CD4-positive, CD25-positive, alpha-beta regulatory T cell (primary cell): Measurements from ENCODE around the gene NUDT1. TPM values are rescaled to one million over a fixed set of nuclear protein-coding genes. Genes with fewer than 3 reads are reported as not detected.
A peak's percentile ranks its signal among the peaks of the same experiment; 100 is the strongest.

ENCODE experiments used
- ATAC-seq, 2 donors: fragments of 150-1000 bp; cut with Tn5 transposase; one replicate each; pipeline ENCODE4 v1.10.0; 2021; ENCODE audit warnings: low read depth in 2 of 2, moderate number of reproducible peaks in 2 of 2, moderate library complexity in 1 of 2
- DNase-seq, 3 donors: peaks; one replicate each; pipeline versions ENCODE4 v3.0.0 to v3.0.0-alpha.2; 2012 to 2022; ENCODE audit warnings: mixed read lengths in 1 of 3
- H3K27ac ChIP-seq: one replicate; pipeline ENCODE4 v1.7.0; 2013; ENCODE audit warnings: mild to moderate bottlenecking, low read length; ENCODE audit not compliant: insufficient read depth, poor library complexity, severe bottlenecking
- H3K27me3 ChIP-seq: one replicate; pipeline ENCODE4 v1.7.0; 2013; ENCODE audit warnings: low read length; ENCODE audit not compliant: control insufficient read depth, insufficient read depth
- H3K36me3 ChIP-seq: one replicate; pipeline ENCODE4 v1.7.0; 2013; ENCODE audit warnings: mild to moderate bottlenecking, low read length, moderate library complexity; ENCODE audit not compliant: control insufficient read depth, insufficient read depth
- H3K4me1 ChIP-seq: 2 replicates; pipeline ENCODE4 v1.7.0; 2013; ENCODE audit warnings: mild to moderate bottlenecking, low read length; ENCODE audit not compliant: insufficient read depth, control insufficient read depth, poor library complexity, severe bottlenecking
- H3K4me3 ChIP-seq: one replicate; pipeline ENCODE4 v1.7.0; 2013; ENCODE audit warnings: low read depth, mild to moderate bottlenecking, low read length, moderate library complexity
- H3K9me3 ChIP-seq, 2 experiments: 1 replicate in 1 of 2; 2 replicates in 1 of 2; pipeline ENCODE4 v1.7.0; 2013; ENCODE audit warnings: low read length in 2 of 2, mild to moderate bottlenecking in 1 of 2, moderate library complexity in 1 of 2; ENCODE audit not compliant: control insufficient read depth in 2 of 2
- H3K27ac Mint-ChIP-seq, 3 donors: one replicate each; pipeline ENCODE4 v1.8.0; 2020 to 2022; ENCODE audit warnings: mild to moderate bottlenecking in 3 of 3, mixed read lengths in 3 of 3, moderate library complexity in 2 of 3
- H3K27me3 Mint-ChIP-seq: one replicate; pipeline ENCODE4 v1.8.0; 2022; ENCODE audit warnings: mild to moderate bottlenecking, mixed read lengths
- H3K36me3 Mint-ChIP-seq: one replicate; pipeline ENCODE4 v1.8.0; 2020; ENCODE audit warnings: mixed read lengths
- H3K4me1 Mint-ChIP-seq, 4 donors: one replicate each; pipeline ENCODE4 v1.8.0; 2020 to 2022; ENCODE audit warnings: mixed read lengths in 4 of 4, mild to moderate bottlenecking in 1 of 4
- H3K4me3 Mint-ChIP-seq, 4 donors: one replicate each; pipeline ENCODE4 v1.8.0; 2020 to 2022; ENCODE audit warnings: mild to moderate bottlenecking in 4 of 4, mixed read lengths in 4 of 4, moderate library complexity in 3 of 4
- H3K9me3 Mint-ChIP-seq, 7 donors: one replicate each; pipeline ENCODE4 v1.8.0; 2020 to 2022; ENCODE audit warnings: mixed read lengths in 7 of 7, mild to moderate bottlenecking in 3 of 7, moderate library complexity in 2 of 7
- polyA plus RNA-seq, 4 donors: library from polyadenylated mRNA; unstranded; fragments of 300-500 nt; fragmentation: Illumina TruSeq; gene quantifications; one replicate each; pipeline ENCODE4 v1.2.3, GENCODE V29; 2021
- total RNA-seq: library from RNA; stranded (reverse); gene quantifications from one replicate; pipeline ENCODE4 v1.2.3, GENCODE V29; 2022

The NUDT1 gene
- total and polyA plus RNA-seq, 5 donors from 2014 or later = 17.5 to 73.7 (median 69.8) TPM

- H3K36me3 ChIP-seq = peaks cover 4% of the 10 kb centered on the region
- H3K9me3 ChIP-seq = no peaks in the 10 kb centered on the region
- no peak overlapping the region for H3K4me3 Mint-ChIP-seq
- no peaks in the 10 kb centered on the region for H3K4me1 ChIP-seq
- H3K36me3 Mint-ChIP-seq = peaks cover 8% of the 10 kb centered on the region
- H3K27ac Mint-ChIP-seq = no peak overlapping the region
- H3K9me3 Mint-ChIP-seq = no peaks in the 10 kb centered on the region
- H3K4me3 ChIP-seq = no peak overlapping the region
- H3K4me1 Mint-ChIP-seq = peaks cover 0 to 4% (median 2%) of the 10 kb centered on the region in 4 donors
- no peaks in the 10 kb centered on the region for H3K27me3 Mint-ChIP-seq
- no peak for ATAC-seq
- DNase-seq = no peak
- no peaks in the 10 kb centered on the region for H3K27me3 ChIP-seq
- no peak overlapping the region for H3K27ac ChIP-seq
Observed at GRCh38 chr7:2280424-2280823, 38.4 kb downstream of the NUDT1 start.

- no peaks in the 10 kb centered on the region for H3K9me3 Mint-ChIP-seq
- H3K9me3 ChIP-seq = no peaks in the 10 kb centered on the region
- H3K36me3 Mint-ChIP-seq = peaks cover 8% of the 10 kb centered on the region
- H3K4me3 ChIP-seq = no peak overlapping the region
- H3K4me3 Mint-ChIP-seq = no peak overlapping the region
- H3K27me3 Mint-ChIP-seq = no peaks in the 10 kb centered on the region
- H3K36me3 ChIP-seq = peaks cover 4% of the 10 kb centered on the region
- H3K27me3 ChIP-seq = no peaks in the 10 kb centered on the region
- H3K4me1 ChIP-seq = no peaks in the 10 kb centered on the region
- DNase-seq (no peak), ATAC-seq (no peak)
- H3K27ac ChIP-seq = no peak overlapping the region
- no peak overlapping the region for H3K27ac Mint-ChIP-seq
- peaks cover 0 to 4% (median 2%) of the 10 kb centered on the region in 4 donors for H3K4me1 Mint-ChIP-seq
Observed at GRCh38 chr7:2281541-2281940, 39.5 kb downstream of the NUDT1 start.

GRCh38 chr7:2282185-2282751 is 40.2 kb downstream of the NUDT1 start:
- Mint-ChIP-seq H3K4me3 (no peak overlapping the region), H3K9me3 (no peaks in the 10 kb centered on the region), H3K36me3 (peaks cover 1% of the 10 kb centered on the region), H3K27ac (no peak overlapping the region), H3K4me1 (peaks cover 0 to 4% (median 2%) of the 10 kb centered on the region in 4 donors), H3K27me3 (no peaks in the 10 kb centered on the region)
- H3K27ac ChIP-seq = no peak overlapping the region
- H3K4me1 ChIP-seq = no peaks in the 10 kb centered on the region
- ATAC-seq = no peak
- no peak overlapping the region for H3K4me3 ChIP-seq
- DNase-seq = no peak
- no peaks in the 10 kb centered on the region for H3K27me3 ChIP-seq
- no peaks in the 10 kb centered on the region for H3K9me3 ChIP-seq
- H3K36me3 ChIP-seq = no peaks in the 10 kb centered on the region

GRCh38 chr7:2283074-2283473 is 41.0 kb downstream of the NUDT1 start:
- no peaks in the 10 kb centered on the region for H3K9me3 ChIP-seq
- ATAC-seq (no peak), DNase-seq (no peak)
- Mint-ChIP-seq H3K36me3 (no peaks in the 10 kb centered on the region), H3K27me3 (no peaks in the 10 kb centered on the region), H3K27ac (no peak overlapping the region), H3K9me3 (no peaks in the 10 kb centered on the region), H3K4me1 (peaks cover 0 to 4% (median 2%) of the 10 kb centered on the region in 4 donors), H3K4me3 (no peak overlapping the region)
- H3K4me1 ChIP-seq = no peaks in the 10 kb centered on the region
- no peaks in the 10 kb centered on the region for H3K36me3 ChIP-seq
- no peaks in the 10 kb centered on the region for H3K27me3 ChIP-seq
- no peak overlapping the region for H3K4me3 ChIP-seq
- no peak overlapping the region for H3K27ac ChIP-seq

- no peaks in the 10 kb centered on the region for H3K27me3 Mint-ChIP-seq
- H3K4me3 Mint-ChIP-seq = no peak overlapping the region
- no peaks in the 10 kb centered on the region for H3K27me3 ChIP-seq
- H3K36me3 ChIP-seq = no peaks in the 10 kb centered on the region
- H3K4me1 Mint-ChIP-seq = peaks cover 0 to 5% (median under 1%) of the 10 kb centered on the region in 4 donors
- no peaks in the 10 kb centered on the region for H3K4me1 ChIP-seq
- H3K9me3 ChIP-seq = no peaks in the 10 kb centered on the region
- H3K36me3 Mint-ChIP-seq = peaks cover 5% of the 10 kb centered on the region
- no peaks in the 10 kb centered on the region for H3K9me3 Mint-ChIP-seq
- H3K27ac Mint-ChIP-seq = no peak overlapping the region
- H3K4me3 ChIP-seq = no peak overlapping the region
- ATAC-seq (no peak), DNase-seq (no peak)
- H3K27ac ChIP-seq = no peak overlapping the region
Observed at GRCh38 chr7:2287745-2288144, 45.7 kb downstream of the NUDT1 start.

- no peaks in the 10 kb centered on the region for H3K9me3 ChIP-seq
- peaks cover 0 to 5% (median under 1%) of the 10 kb centered on the region in 4 donors for H3K4me1 Mint-ChIP-seq
- no peaks in the 10 kb centered on the region for H3K4me1 ChIP-seq
- peak overlapping the region in 1 of 3 donors; percentile 67 for H3K27ac Mint-ChIP-seq
- no peaks in the 10 kb centered on the region for H3K9me3 Mint-ChIP-seq
- ATAC-seq = no peak
- H3K27me3 ChIP-seq = no peaks in the 10 kb centered on the region
- peaks cover 5% of the 10 kb centered on the region for H3K36me3 Mint-ChIP-seq
- no peaks in the 10 kb centered on the region for H3K27me3 Mint-ChIP-seq
- no peak overlapping the region for H3K4me3 Mint-ChIP-seq
- H3K27ac ChIP-seq = no peak overlapping the region
- DNase-seq = no peak
- no peak overlapping the region for H3K4me3 ChIP-seq
- no peaks in the 10 kb centered on the region for H3K36me3 ChIP-seq
Observed at GRCh38 chr7:2288503-2288902, 46.5 kb downstream of the NUDT1 start.

GRCh38 chr7:2289111-2289586 is 47.1 kb downstream of the NUDT1 start:
- DNase-seq (no peak), ATAC-seq (no peak)
- Histone ChIP-seq H3K4me3 (no peak overlapping the region), H3K27ac (no peak overlapping the region), H3K36me3 (no peaks in the 10 kb centered on the region), H3K4me1 (no peaks in the 10 kb centered on the region), H3K9me3 (no peaks in the 10 kb centered on the region), H3K27me3 (no peaks in the 10 kb centered on the region)
- Mint-ChIP-seq H3K9me3 (no peaks in the 10 kb centered on the region), H3K27ac (peak overlapping the region in 1 of 3 donors; percentile 46), H3K4me3 (no peak overlapping the region), H3K27me3 (no peaks in the 10 kb centered on the region), H3K36me3 (peaks cover 5% of the 10 kb centered on the region), H3K4me1 (peaks cover 0 to 5% (median under 1%) of the 10 kb centered on the region in 4 donors)

- Mint-ChIP-seq H3K9me3 (no peaks in the 10 kb centered on the region), H3K36me3 (peaks cover 5% of the 10 kb centered on the region), H3K27ac (no peak overlapping the region), H3K27me3 (no peaks in the 10 kb centered on the region), H3K4me3 (no peak overlapping the region), H3K4me1 (peaks cover 0 to 5% (median under 1%) of the 10 kb centered on the region in 4 donors)
- Histone ChIP-seq H3K36me3 (no peaks in the 10 kb centered on the region), H3K4me3 (no peak overlapping the region), H3K27ac (no peak overlapping the region), H3K27me3 (no peaks in the 10 kb centered on the region), H3K9me3 (no peaks in the 10 kb centered on the region), H3K4me1 (no peaks in the 10 kb centered on the region)
- DNase-seq = no peak
- no peak for ATAC-seq
Observed at GRCh38 chr7:2289621-2290020, 47.6 kb downstream of the NUDT1 start.
